GM12892 (cell line): ENCODE data around the gene CACNA1C.

Source experiments
- DNase-seq: peaks from one replicate; pipeline ENCODE4 v3.0.0; 2011; ENCODE audit not compliant: insufficient read length
- FAIRE-seq: peaks from 2 replicates; lab custom pipeline; 2011; peaks lifted over from hg19 to GRCh38; lab: Jason Lieb, UNC
- POLR2A ChIP-seq: IDR thresholded peaks from 2 replicates; pipeline ENCODE4 v1.6.1; 2011; ENCODE audit warnings: low read depth, low read length, control low read depth
- POLR2AphosphoS5 ChIP-seq: IDR thresholded peaks from 2 replicates; pipeline ENCODE4 v1.6.1; 2011; ENCODE audit warnings: low read depth, low read length, control low read depth
- TAF1 ChIP-seq: IDR thresholded peaks from 2 replicates; pipeline ENCODE4 v1.6.1; 2011; ENCODE audit warnings: low read depth, mild to moderate bottlenecking, control low read depth, low read length, borderline replicate concordance

Gene CACNA1C

DNA sequence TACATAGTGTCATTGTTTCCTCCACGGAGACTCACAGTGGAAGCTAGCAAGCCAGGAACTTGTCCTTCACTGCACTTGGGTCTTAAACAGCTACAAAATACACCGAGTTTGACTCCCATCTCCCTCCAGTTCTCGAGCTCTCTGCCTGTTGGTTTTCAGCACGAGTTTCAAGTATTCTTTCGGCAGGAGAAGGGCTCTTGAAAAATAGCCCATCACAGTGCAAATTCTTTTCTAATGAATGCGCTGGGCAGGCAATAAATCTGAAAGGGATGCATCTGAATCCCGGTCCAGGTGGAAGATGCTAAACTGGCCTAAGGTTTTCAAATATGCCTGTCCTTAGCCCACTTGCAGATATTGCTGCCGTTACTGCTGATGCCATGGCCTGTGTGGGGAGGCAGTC, 173.9 kb downstream of the CACNA1C start:
- FAIRE-seq: no peak
- no peak for DNase-seq

DNA sequence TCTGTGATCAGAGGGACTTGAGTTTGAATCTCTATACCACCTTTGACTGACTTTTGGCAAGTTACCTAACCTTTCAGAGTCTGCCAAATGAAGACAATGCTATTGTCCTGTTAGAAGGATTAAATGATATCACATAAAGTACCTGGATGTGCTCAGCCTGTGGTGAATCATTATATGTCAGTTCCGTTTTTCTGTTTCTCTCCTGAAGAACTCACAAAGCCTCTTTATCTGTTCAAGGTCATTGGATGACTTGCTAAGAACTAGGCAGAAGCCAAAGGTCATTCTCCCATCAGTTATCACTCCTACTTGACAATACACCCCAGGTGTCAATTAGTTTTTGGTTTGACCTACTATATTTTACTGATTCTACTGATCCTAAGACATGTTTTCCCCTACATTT, 174.6 kb downstream of the CACNA1C start:
- no peak for DNase-seq
- FAIRE-seq: no peak
- TF ChIP-seq POLR2A (no peak), POLR2AphosphoS5 (no peak), TAF1 (no peak)

More for the DNA sequence above, 173.9 kb downstream of the CACNA1C start:
- no peak for TF ChIP-seq POLR2A
- TF ChIP-seq TAF1: no peak
- TF ChIP-seq POLR2AphosphoS5: no peak

DNA sequence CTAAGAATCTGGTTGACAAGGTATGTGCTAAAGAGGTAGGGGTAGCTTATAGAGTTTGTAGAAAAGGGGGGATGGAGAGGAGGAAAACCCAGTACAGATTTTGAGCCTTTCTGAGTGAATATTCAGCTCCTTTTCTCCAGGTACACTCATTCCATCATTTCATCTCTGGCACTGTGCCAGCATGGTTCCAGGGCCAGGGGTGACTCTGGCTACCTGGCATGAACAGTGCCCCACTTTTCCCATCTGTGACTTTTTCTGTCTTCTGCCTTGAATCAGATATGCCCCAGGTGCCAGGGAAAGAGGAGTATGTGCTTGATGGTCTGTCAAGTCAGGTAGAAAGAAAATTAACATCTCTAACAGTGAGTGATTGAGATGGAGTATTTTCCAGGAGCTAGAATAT, 175.7 kb downstream of the CACNA1C start:
- FAIRE-seq (no peak), DNase-seq (no peak)
- TF ChIP-seq TAF1 (no peak), POLR2A (no peak)

DNA sequence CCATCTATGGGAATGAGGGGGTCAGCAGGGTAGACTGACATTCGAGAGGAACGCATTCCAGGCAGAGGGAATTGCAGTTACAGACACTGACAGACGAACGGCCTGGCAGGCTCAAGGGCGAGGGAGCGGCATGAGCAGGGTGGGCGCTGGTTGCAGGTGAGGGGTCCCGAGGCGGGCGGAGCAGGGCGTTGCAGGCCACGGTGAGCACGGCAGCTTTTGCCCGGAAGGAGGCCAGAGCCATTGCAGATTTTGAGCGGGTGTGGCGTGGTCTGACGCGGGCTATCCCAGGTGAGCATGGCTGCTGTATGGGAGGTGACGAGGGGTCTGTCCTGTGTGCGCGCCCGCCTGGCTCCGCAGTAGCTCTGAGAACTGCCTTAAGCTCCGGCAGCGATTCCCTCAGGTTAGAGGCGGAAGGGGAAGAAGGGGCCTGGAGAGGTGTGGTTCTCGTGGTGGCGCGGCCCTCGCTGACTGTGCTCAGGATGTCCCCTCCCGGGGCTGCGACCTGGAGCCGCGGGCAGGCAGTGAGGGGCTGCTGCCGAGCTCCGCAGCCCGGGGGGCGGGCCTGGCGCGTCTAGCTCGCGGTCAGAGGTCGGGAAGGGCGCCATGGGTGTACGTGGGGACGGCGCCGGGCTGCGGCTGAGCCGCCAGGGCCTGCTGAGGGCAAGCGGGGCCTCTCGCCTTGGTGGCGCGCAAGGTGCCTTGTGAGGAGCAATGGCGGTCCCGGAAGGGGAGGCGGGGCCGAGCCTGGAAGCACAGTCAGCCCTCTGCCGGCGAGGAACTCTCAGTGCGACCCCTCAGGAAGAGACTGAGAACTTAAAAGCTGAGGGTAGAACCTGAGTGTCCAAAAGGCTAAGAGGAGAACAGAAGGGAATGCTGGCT, 177.1 kb downstream of the CACNA1C start:
- TF ChIP-seq TAF1: no peak
- no peak for TF ChIP-seq POLR2AphosphoS5
- no peak for TF ChIP-seq POLR2A
- DNase-seq (no peak), FAIRE-seq (no peak)

DNA sequence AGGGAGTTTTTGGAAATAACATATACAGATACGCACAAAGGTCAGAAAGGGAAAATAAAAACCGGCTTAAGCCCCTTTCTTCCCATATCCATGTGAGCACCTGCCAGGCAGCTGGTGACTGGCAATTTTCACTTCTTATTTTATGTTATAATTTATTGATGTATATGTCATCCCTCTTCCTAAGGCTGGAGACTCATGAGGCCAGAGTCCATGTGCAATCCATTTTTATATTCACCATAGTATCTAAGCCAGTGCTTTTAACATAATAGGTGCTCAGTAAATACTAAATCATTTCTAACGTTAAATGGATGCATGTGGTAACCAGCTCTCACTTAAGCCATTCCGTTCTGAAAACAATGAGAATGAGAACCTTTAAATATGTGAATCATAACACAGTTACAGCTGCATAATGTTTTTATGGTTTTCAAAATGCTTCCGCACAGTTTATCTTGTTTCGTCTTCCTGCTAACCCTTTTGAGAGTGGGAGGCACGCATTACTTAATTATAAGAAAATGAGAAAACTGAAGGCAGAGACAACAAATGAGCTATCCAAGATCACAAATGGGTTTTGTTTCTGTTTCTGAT, 178.3 kb downstream of the CACNA1C start:
- DNase-seq (no peak), FAIRE-seq (no peak)

DNA sequence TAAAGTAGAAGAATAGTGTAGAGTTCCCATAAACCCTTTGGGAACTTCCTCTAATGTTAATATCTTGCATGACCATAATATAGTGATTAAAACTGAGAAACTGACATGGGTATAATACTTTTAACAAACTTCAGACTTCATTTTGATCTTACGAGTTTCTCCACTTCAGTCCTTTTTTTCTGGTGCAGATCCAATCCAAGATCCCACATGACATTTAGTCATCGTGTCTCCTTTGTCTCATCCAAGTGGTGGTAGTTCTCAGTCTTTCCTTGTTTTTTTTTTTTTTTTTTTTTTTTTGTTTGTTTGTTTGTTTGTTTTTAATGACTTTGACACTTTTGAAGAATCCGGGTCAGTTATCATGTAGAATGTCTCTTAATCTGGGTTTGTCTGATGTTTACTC, 179.2 kb downstream of the CACNA1C start:
- FAIRE-seq (no peak), DNase-seq (no peak)
- TF ChIP-seq POLR2A: no peak
- no peak for TF ChIP-seq POLR2AphosphoS5
- no peak for TF ChIP-seq TAF1

More for the DNA sequence above, 178.3 kb downstream of the CACNA1C start:
- TF ChIP-seq TAF1 (no peak), POLR2A (no peak), POLR2AphosphoS5 (no peak)

DNA sequence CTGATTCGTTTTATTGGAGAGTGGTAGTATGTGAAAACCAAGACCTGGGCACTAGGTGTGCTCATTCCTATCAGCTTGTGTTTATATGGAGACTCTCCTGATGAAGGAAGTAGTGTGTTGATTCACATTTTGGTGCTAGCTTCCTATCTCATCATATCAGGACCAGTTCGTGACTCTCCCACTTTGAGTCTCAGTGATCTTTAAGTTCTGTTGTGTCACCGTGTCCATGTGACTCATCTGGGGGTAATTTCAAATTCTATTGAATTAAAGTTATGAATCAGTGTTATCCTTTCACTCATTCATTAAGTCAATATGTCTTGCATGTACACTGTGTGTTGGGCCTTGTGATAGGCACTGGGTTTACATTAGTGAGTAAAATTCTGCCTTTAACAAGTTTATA, 180.2 kb downstream of the CACNA1C start:
- FAIRE-seq: no peak
- DNase-seq: no peak
- TF ChIP-seq TAF1 (no peak), POLR2A (no peak), POLR2AphosphoS5 (no peak)

DNA sequence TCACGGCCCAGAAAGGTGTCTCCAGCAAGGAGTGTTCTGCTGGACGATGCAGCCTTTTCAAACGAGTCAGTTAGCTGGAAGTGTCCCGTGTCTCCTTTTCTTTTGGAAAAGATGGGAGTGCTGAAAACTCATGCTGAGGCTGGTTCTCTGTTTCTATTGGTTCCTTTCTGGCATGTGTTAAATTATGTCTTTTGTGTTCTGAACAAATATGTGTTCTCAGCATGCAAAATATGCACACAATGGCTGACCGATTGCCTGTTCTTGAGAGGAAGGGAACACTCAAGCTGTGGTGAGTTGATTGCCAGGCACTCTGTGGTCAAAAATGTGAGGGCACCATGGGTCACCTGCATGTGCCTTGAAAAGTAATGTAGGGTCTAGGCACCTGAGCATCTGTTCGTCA, 181.3 kb downstream of the CACNA1C start:
- no peak for DNase-seq
- no peak for FAIRE-seq
- TF ChIP-seq TAF1 (no peak), POLR2A (no peak), POLR2AphosphoS5 (no peak)

DNA sequence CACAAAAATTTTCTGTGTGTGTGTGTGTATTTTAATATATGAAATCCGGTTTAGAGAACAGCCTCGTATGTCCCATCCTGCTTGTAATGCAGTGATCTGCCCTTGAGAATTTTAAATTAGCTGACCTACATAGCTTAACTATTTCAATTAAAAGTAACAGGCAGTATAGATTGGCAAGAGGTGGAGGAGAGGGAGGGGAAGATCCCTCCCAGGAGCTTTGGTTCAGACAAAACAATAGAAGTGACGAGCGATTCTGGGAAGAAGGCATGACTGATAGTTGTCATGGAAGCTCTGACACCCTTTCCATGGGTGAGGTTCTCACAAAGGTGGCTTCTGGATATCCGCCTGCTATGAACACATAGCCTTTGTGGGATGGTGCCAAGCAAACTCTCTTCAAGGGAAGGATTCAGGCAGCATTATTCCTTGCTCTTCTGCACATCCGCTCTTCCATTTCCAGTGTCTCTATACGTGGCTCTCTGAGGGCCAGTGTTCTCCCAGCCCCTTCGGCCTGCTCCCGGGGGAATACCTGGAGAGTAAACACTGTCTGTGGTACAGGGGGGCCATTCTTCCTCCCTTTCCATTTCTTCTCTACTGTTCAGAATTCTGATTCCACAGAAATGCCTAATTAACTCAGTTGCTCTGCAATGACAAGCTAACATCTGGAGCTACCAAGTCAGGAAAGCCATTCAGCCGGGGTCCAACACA, 182.0 kb downstream of the CACNA1C start:
- DNase-seq (no peak), FAIRE-seq (no peak)
- no peak for TF ChIP-seq POLR2A
- TF ChIP-seq POLR2AphosphoS5: no peak
- no peak for TF ChIP-seq TAF1

DNA sequence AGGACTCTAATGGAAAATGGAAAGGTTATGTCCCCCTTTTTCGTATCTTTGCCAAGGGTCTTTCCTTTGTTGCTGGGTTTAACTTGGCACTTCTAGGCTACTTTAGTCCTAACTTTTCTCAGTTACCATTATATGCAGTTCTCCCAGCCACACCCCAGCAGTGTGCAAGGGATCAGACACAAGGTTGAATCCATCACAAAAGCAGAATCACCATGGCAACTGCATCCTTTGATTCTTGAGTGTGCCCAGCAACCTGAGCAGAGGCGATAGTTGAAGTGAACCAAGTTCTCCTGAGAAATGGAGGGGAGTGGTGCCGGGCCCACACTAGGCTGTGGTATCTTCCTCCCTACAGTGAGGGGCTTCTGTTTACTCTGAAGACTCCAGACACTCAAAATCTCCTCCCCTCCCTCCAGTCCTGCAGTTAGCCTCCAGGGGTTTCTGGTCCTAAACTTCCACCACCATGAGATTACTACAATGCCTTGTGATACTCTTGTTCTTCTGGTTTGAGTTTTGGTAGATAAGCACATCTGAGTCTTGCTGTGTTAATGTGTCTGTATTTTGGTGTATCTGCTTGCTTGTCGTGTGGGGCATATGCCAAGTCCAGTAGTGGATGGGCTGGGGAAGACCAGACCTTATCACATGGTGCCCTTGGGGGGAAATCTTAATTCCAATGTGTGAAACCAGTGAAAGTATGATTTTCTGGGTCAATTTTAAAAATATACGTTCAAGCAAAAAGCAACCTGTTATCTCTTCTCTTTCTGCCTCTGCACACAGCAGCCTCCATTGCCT, 183.9 kb downstream of the CACNA1C start:
- FAIRE-seq (no peak), DNase-seq (no peak)
- TF ChIP-seq POLR2AphosphoS5 (no peak), POLR2A (no peak), TAF1 (no peak)

DNA sequence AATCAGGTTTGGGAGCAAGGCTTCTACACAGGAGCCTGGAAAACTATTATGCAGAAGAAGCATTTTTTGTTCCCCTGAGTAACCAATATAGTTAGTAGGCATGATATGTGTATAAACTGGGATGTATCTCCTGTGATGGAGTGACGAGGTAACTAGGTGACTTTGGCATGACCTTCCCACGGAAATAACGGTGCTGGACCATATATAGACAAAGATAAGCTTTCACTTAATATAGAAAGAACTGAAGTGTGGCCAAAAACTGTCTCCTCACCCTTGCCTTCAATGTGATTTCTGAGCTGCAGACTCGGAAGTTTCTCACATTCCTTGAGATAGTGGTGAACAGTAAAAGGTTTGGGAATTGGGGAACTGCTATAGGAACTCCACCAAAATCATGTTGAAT, 185.3 kb downstream of the CACNA1C start:
- no peak for FAIRE-seq
- TF ChIP-seq POLR2A: no peak
- no peak for TF ChIP-seq TAF1
- TF ChIP-seq POLR2AphosphoS5: no peak
- no peak for DNase-seq
